GM19324 (cell line): ENCODE results near the gene CRB3.
A peak's percentile ranks its signal among the peaks of the same experiment; 100 is the strongest.
"Not testable (repeated sequence)": the region's sequence is repeated elsewhere in the genome, so short reads cannot be mapped to it uniquely, and the experiment has no call there.

ENCODE experiments used
- ATAC-seq: cut with Tn5 transposase; IDR thresholded peaks from one replicate; pipeline ENCODE4 v1.9.1; 2021; ENCODE audit warnings: mild to moderate bottlenecking, moderate library complexity; ENCODE audit not compliant: unreplicated experiment, low FRiP score

Gene CRB3

GRCh38 chr19:6464070-6464873, at the start of gene CRB3:
TSS of gene CRB3 (plus strand) at chr19:6464271. CDS start at chr19:6464702, 431 bp downstream.
- no peak for ATAC-seq

GRCh38 chr19:6414793-6415590, 49.1 kb upstream of the CRB3 start:
- ATAC-seq, result no peak

- no peak for ATAC-seq
Measured at GRCh38 chr19:6415591-6416190, 48.4 kb upstream of the CRB3 start.

GRCh38 chr19:6416658-6417405, 47.2 kb upstream of the CRB3 start:
- ATAC-seq, result no peak

GRCh38 chr19:6417713-6418561, 46.1 kb upstream of the CRB3 start:
- no peak for ATAC-seq

- no peak for ATAC-seq
Measured at GRCh38 chr19:6418562-6418932, 45.5 kb upstream of the CRB3 start.

GRCh38 chr19:6421075-6422014, 42.7 kb upstream of the CRB3 start:
- no peak for ATAC-seq

- ATAC-seq, result no peak
Measured at GRCh38 chr19:6423499-6424194, 40.4 kb upstream of the CRB3 start.

GRCh38 chr19:6424195-6424938, 39.7 kb upstream of the CRB3 start, which contains the start of gene KHSRP:
TSS of gene KHSRP (minus strand) at chr19:6424811. CDS start at chr19:6424701, 110 bp downstream.
- ATAC-seq, result no peak

- ATAC-seq, result peak; percentile 88
Measured at GRCh38 chr19:6424939-6425731, 38.9 kb upstream of the CRB3 start.

GRCh38 chr19:6425732-6426620, 38.1 kb upstream of the CRB3 start:
- ATAC-seq, result no peak

- ATAC-seq, result no peak
Measured at GRCh38 chr19:6427131-6427530, 36.9 kb upstream of the CRB3 start.

GRCh38 chr19:6428692-6429418, 35.2 kb upstream of the CRB3 start:
- ATAC-seq, result not testable (repeated sequence)

GRCh38 chr19:6429419-6430221, 34.5 kb upstream of the CRB3 start:
- no peak for ATAC-seq
